MCF 10A (cell line): ENCODE measurements around the gene NPIPB6. TPM values are rescaled to one million over a fixed set of nuclear protein-coding genes. Genes with fewer than 3 reads are reported as not detected.

Experiments used
- BruUV-seq: library from RNA; stranded (reverse); fragments of 400-500 nt; replicated peaks from 2 replicates; lab custom pipeline; 2021; lab: Mats Ljungman, UMichigan
- CTCF ChIA-PET: fragments of 300-600 bp; sonication (Branson Sonifier 250); formaldehyde crosslinking; extraction: SDS; loops from one replicate; lab custom pipeline; 2021; ENCODE audit warnings: antibody characterized with exemption, inconsistent platforms; lab: Yijun Ruan, JAX
- POLR2A ChIA-PET: fragments of 300-600, 350-650 bp; sonication (Branson Sonifier 250); formaldehyde crosslinking; extraction: SDS; loops from one replicate; lab custom pipeline; 2020; ENCODE audit warnings: antibody characterized with exemption, inconsistent platforms; lab: Yijun Ruan, JAX
- DNase-seq: peaks from one replicate; pipeline ENCODE4 v3.0.0-alpha.2; 2018; ENCODE audit not compliant: unreplicated experiment
- H3K27ac Mint-ChIP-seq: one replicate; pipeline ENCODE4 v1.8.0; 2022; ENCODE audit warnings: mild to moderate bottlenecking, low read depth, mixed read lengths; ENCODE audit not compliant: unreplicated experiment
- H3K27me3 Mint-ChIP-seq: one replicate; pipeline ENCODE4 v1.8.0; 2022; ENCODE audit warnings: mixed read lengths; ENCODE audit not compliant: insufficient read depth, unreplicated experiment
- H3K36me3 Mint-ChIP-seq: one replicate; pipeline ENCODE4 v1.8.0; 2022; ENCODE audit warnings: mild to moderate bottlenecking, moderate library complexity, mixed read lengths; ENCODE audit not compliant: insufficient read depth, unreplicated experiment
- H3K4me1 Mint-ChIP-seq: one replicate; pipeline ENCODE4 v1.8.0; 2022; ENCODE audit warnings: mixed read lengths; ENCODE audit not compliant: insufficient read depth, unreplicated experiment
- H3K4me3 Mint-ChIP-seq: one replicate; pipeline ENCODE4 v1.8.0; 2022; ENCODE audit warnings: mild to moderate bottlenecking, moderate library complexity, mixed read lengths; ENCODE audit not compliant: unreplicated experiment
- H3K9me3 Mint-ChIP-seq: one replicate; pipeline ENCODE4 v1.8.0; 2022; ENCODE audit warnings: mixed read lengths; ENCODE audit not compliant: unreplicated experiment
- intact Hi-C: fragments of 100-400 bp; cut with micrococcal nuclease; formaldehyde crosslinking; loops from 2 replicates; pipeline ENCODE4 v1.14.1; 2022
- total RNA-seq: library from RNA; stranded (reverse); gene quantifications from 2 replicates; pipeline ENCODE4 v1.2.3, GENCODE V29; 2022
- TF ChIP-seq, protein P1 (sequence below): fragments of 200-600 bp; IDR thresholded peaks from one replicate; pipeline ENCODE4 v1.8.0; 2022; ENCODE audit warnings: antibody characterized with exemption, mild to moderate bottlenecking; ENCODE audit not compliant: unreplicated experiment

NPIPB6 gene
- total RNA-seq, 1 experiment from 2014 or later, result 1.6 TPM

DNA sequence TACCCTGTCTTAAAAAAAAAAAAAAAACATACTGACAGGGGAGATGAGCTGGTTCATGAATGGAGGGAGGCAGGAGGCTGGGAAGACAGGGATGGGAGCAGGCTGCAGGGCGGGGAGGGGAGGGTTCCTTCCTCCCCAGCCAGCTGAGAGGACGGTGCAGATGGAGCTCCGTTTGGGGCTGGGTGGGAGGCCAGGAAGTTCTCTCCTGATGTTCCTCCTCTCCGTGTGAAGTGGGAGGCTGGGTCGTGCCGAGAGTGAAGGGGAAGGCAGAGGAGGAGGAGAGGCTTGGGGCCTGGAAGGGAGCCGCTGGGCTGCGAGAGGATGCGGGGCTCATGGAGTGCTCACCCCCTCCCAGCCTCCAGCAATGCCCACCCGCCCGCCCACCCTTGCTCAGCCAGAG, 49.7 kb downstream of the NPIPB6 start:
- TF ChIP-seq, protein P1, sequence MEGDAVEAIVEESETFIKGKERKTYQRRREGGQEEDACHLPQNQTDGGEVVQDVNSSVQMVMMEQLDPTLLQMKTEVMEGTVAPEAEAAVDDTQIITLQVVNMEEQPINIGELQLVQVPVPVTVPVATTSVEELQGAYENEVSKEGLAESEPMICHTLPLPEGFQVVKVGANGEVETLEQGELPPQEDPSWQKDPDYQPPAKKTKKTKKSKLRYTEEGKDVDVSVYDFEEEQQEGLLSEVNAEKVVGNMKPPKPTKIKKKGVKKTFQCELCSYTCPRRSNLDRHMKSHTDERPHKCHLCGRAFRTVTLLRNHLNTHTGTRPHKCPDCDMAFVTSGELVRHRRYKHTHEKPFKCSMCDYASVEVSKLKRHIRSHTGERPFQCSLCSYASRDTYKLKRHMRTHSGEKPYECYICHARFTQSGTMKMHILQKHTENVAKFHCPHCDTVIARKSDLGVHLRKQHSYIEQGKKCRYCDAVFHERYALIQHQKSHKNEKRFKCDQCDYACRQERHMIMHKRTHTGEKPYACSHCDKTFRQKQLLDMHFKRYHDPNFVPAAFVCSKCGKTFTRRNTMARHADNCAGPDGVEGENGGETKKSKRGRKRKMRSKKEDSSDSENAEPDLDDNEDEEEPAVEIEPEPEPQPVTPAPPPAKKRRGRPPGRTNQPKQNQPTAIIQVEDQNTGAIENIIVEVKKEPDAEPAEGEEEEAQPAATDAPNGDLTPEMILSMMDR, result no peak
- intact Hi-C loops, result no loop called here
- Mint-ChIP-seq H3K27me3 (peaks cover 19% of the 10 kb centered on the region), H3K9me3 (no peaks in the 10 kb centered on the region), H3K4me1 (no peaks in the 10 kb centered on the region), H3K36me3 (no peaks in the 10 kb centered on the region), H3K4me3 (no peak overlapping the region), H3K27ac (no peak overlapping the region)
- no TSS peak for BruUV-seq
- ChIA-PET CTCF (interaction anchor here (1.4 kb wide), 1 partner anchor 36 kb away, joined by 14 read pairs; no protein-coding TSS in a partner anchor), POLR2A (no interaction called here)
- no peak for DNase-seq

DNA sequence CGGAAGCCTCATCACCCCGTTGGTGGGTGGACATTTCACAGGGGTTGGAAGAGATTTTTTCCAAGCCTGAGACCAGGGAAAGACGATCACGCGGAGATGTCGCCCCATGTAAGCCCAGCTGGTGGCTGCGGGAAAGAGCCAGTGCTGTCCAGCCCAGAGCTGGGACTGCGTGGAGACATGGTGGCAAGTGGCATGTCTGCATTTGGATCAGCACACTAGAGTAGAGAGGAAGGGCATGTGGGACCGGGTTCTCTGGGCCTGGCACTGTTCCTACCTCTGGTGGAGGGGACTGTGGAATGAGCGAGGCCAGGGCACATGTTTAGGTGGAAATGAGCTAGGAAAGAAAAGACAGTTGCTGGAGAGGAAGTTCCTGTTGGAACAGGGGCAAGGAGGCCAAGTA, 51.0 kb downstream of the NPIPB6 start:
- POLR2A ChIA-PET, result no interaction called here
- TF ChIP-seq, protein P1, result no peak
- CTCF ChIA-PET, result interaction anchor here (0.6 to 2.2 kb wide), 2 partner anchors 35 to 82 kb away, joined by 4 to 7 read pairs; no protein-coding TSS in a partner anchor
- Mint-ChIP-seq H3K36me3 (no peaks in the 10 kb centered on the region), H3K9me3 (no peaks in the 10 kb centered on the region), H3K4me3 (no peak overlapping the region), H3K27me3 (peaks cover 22% of the 10 kb centered on the region), H3K4me1 (no peaks in the 10 kb centered on the region), H3K27ac (no peak overlapping the region)
- no TSS peak for BruUV-seq
- no peak for DNase-seq
- intact Hi-C loops, result no loop called here

DNA sequence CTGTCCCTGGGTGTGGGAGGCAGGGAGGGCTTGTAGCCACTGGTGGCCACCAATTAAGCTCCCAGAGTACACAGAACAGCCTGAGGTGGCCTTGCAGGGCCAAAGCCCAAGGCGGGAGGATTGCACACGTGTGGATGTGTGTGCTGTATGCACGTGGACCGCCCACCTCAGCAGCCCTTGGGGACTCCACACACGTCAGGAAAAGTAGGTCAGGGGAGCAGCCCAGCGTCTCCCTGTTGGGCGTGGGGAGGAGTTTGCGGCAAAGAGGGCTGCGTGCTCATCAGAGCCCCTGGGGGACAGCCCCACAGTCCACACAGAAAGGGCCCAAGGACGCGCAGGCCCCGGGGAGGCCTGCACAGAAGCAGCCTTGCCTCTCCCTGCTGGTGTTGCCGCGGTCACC, 51.4 kb downstream of the NPIPB6 start:
- no peaks in the 10 kb centered on the region for H3K4me1 Mint-ChIP-seq
- TF ChIP-seq, protein P1, result no peak
- intact Hi-C loops, result no loop called here
- no peak for DNase-seq
- BruUV-seq, result no TSS peak
- H3K27ac Mint-ChIP-seq, result no peak overlapping the region
- ChIA-PET POLR2A (no interaction called here), CTCF (interaction anchor here (0.6 to 2.2 kb wide), 3 partner anchors 9 to 81 kb away, joined by 4 to 7 read pairs (median 5); no protein-coding TSS in a partner anchor)
- H3K9me3 Mint-ChIP-seq, result no peaks in the 10 kb centered on the region
- H3K36me3 Mint-ChIP-seq, result no peaks in the 10 kb centered on the region
- H3K4me3 Mint-ChIP-seq, result no peak overlapping the region
- H3K27me3 Mint-ChIP-seq, result peaks cover 27% of the 10 kb centered on the region

DNA sequence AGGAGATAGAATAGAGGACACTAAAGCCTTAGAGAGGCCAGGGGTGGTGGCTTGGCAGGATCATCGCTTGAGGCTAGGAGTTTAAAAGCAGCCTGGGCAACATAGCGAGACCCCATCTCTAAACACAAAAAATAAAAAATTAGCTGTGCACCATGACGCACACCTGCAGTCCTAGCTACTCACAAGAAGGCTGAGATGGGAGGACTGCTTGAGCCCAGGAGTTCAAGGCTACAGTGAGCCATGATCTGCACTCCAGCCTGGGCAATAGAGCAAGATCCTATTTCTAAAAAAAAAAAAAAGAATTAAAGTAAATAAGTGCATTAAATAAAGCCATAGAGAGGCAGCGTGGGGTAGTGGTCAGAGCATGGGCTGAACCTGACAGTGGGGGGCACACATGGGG, 51.9 kb downstream of the NPIPB6 start:
- no peaks in the 10 kb centered on the region for H3K4me1 Mint-ChIP-seq
- POLR2A ChIA-PET, result no interaction called here
- TF ChIP-seq, protein P1, result no peak
- BruUV-seq, result no TSS peak
- no peaks in the 10 kb centered on the region for H3K9me3 Mint-ChIP-seq
- CTCF ChIA-PET, result interaction anchor here (1.4 to 2.2 kb wide), 2 partner anchors 10 to 34 kb away, joined by 5 to 7 read pairs; no protein-coding TSS in a partner anchor
- intact Hi-C loops, result no loop called here
- no peak overlapping the region for H3K27ac Mint-ChIP-seq
- no peaks in the 10 kb centered on the region for H3K36me3 Mint-ChIP-seq
- H3K27me3 Mint-ChIP-seq, result peaks cover 32% of the 10 kb centered on the region
- no peak overlapping the region for H3K4me3 Mint-ChIP-seq
- DNase-seq, result no peak
